ENCODE results near the gene NVL.

NVL gene

DNA sequence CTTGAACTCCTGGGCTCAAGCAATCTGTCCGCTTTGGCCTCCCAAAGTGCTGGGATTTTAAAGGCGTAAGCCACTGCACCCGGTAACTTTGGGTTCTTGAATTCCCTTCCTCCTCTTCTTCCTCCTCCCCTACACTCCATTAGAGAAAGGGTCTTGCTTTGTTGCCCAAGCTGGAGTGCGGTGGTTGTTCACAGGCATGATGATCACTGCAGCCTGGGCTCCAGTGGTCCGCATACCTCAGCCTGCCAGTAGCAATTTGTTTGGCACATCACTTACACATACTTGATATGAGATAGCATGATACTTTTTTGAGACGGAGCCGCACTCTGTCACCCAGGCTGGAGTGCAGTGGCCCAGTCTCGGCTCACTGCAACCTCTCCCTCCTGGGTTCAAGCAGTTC lies 144.8 kb downstream of the NVL start:
- TF ChIP-seq TAF1 (IDR thresholded peaks at IDR 0.05; ENCODE audit: borderline replicate concordance, insufficient read depth, low read length) = no peak
- no peak for TF ChIP-seq POLR2AphosphoS5 (IDR thresholded peaks at IDR 0.05; ENCODE audit: low read depth, low read length)
- TF ChIP-seq SIN3A (IDR thresholded peaks at IDR 0.05; ENCODE audit: borderline replicate concordance, insufficient read depth, low read length) = no peak
- TF ChIP-seq FOXP2 (optimal IDR thresholded peaks at IDR 0.05; ENCODE audit: borderline replicate concordance, extremely low read depth, extremely low read length, insufficient read depth) = no peak
- TF ChIP-seq REST (IDR thresholded peaks at IDR 0.05; ENCODE audit: insufficient read depth in 1 of 2, low read depth in 2 of 2, low read length in 2 of 2) = no peak

- TF ChIP-seq SIN3A (IDR thresholded peaks at IDR 0.05; ENCODE audit: borderline replicate concordance, insufficient read depth, low read length) = peak; percentile 36; the same call in 1 of the 2 replicates
- TF ChIP-seq FOXP2 (optimal IDR thresholded peaks at IDR 0.05; ENCODE audit: borderline replicate concordance, extremely low read depth, extremely low read length, insufficient read depth) = peak; percentile 59
- no peak for TF ChIP-seq POLR2AphosphoS5 (IDR thresholded peaks at IDR 0.05; ENCODE audit: low read depth, low read length)
- TF ChIP-seq TAF1 (IDR thresholded peaks at IDR 0.05; ENCODE audit: borderline replicate concordance, insufficient read depth, low read length) = peak; percentile 56; the same call in 1 of the 2 replicates
- no peak for TF ChIP-seq REST (IDR thresholded peaks at IDR 0.05; ENCODE audit: insufficient read depth in 1 of 2, low read depth in 2 of 2, low read length in 2 of 2)
Measured at GRCh38 chr1:224183591-224184312, 146.2 kb downstream of the NVL start.

DNA sequence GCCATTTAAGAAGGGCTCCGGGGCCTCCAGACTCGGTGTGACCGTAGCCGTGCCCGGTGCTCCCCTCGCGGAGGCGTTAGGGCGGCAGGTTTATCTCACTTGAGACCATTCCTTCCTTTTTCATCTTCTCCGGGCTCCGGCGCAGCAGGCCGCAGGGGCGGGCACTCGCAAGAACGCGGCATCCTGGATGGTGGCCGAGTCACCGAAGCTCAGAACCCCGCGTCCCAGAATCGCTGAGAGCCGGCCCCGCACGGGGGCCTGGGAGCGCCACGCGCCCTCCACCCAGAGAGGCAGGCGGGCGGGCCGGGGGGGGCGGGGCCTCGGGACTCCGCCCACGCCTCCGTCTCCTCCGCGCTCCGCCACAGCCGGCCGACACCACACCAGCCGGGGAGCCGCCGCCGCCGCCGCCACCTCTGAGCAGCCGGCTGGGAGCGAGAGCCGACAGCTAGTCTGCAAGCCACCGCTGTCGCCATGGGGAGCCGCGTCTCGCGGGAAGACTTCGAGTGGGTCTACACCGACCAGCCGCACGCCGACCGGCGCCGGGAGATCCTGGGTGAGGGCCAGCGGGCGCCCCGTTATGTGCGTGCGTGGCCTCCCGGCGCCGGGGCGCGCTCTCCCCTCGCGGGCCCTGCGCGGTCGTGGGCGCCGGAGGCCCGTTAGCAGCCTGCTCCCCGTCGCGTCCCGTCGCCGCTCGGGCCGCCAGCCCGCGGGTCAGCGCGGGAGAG lies 146.9 kb downstream of the NVL start, which contains the start of gene DEGS1:
DEGS1 (plus strand) TSS at position 375 of the 725 bp plus-strand sequence; CDS start at position 472, 97 bp downstream.
- TF ChIP-seq POLR2AphosphoS5 (IDR thresholded peaks at IDR 0.05; ENCODE audit: low read depth, low read length) = peak; percentile 79
- TF ChIP-seq TAF1 (IDR thresholded peaks at IDR 0.05; ENCODE audit: borderline replicate concordance, insufficient read depth, low read length) = peak; percentile 64; the same call in 1 of the 2 replicates
- no peak for TF ChIP-seq FOXP2 (optimal IDR thresholded peaks at IDR 0.05; ENCODE audit: borderline replicate concordance, extremely low read depth, extremely low read length, insufficient read depth)

DNA sequence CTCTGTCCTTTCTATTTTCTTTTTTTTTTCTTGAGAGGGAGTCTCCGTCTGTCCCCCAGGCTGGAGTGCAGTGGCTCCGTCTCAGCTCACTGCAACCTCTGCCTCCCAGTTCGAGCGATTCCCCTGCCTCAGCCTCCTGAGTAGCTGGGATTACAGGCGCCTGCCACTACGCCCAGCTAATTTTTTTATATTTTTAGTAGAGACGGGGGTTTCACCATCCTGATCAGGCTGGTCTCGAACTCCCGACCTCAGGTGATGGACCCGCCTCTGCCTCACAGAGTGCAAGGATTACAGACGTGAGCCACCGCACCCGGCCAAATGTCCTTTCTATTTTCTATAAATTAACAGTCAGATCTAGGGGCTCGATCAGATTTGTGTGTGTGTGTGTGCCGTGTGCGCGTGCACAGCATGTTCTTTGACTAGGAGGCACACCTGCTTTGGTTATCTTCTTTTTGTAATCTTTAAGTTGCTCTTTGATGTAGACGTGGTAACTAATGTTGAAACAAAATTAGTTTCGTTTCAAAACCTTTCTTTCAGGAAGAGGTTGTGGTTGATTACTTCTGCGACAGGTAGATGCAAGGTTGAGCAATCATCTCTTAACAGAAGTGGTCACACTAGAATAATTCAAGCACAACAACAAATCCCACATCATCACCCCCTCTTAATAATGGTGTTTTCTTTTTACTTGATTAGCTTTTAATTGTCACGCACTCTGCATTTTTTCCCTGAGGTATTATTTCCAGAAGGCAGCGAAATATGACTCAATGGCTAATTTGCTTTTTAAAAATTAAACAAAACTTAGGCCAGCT lies 147.7 kb downstream of the NVL start:
- TF ChIP-seq POLR2AphosphoS5 (IDR thresholded peaks at IDR 0.05; ENCODE audit: low read depth, low read length) (no peak), FOXP2 (optimal IDR thresholded peaks at IDR 0.05; ENCODE audit: borderline replicate concordance, extremely low read depth, extremely low read length, insufficient read depth) (no peak), SIN3A (IDR thresholded peaks at IDR 0.05; ENCODE audit: borderline replicate concordance, insufficient read depth, low read length) (no peak), REST (IDR thresholded peaks at IDR 0.05; ENCODE audit: insufficient read depth in 1 of 2, low read depth in 2 of 2, low read length in 2 of 2) (no peak), TAF1 (IDR thresholded peaks at IDR 0.05; ENCODE audit: borderline replicate concordance, insufficient read depth, low read length) (no peak)

DNA sequence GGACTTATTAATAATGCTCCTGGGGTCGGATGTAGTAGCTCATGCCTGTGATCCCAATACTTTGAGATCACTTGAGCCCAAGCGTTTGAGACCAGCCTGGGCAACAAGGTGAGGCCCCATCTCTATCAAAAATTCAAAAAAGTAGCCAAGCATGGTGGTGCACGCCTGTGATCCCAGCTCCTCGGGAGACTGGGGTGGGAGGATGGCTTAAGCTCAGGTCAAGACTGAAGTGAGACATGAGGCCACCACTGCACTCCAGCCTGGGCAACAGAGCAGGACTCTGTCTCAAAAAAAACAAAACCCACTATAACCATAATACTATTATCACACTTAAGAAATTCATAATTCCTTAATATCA lies 148.5 kb downstream of the NVL start:
- TF ChIP-seq FOXP2 (optimal IDR thresholded peaks at IDR 0.05; ENCODE audit: borderline replicate concordance, extremely low read depth, extremely low read length, insufficient read depth) = no peak
- TF ChIP-seq TAF1 (IDR thresholded peaks at IDR 0.05; ENCODE audit: borderline replicate concordance, insufficient read depth, low read length) = no peak
- TF ChIP-seq POLR2AphosphoS5 (IDR thresholded peaks at IDR 0.05; ENCODE audit: low read depth, low read length) = no peak
